ENCODE results near the gene SOX30.

Gene SOX30

GRCh38 chr5:157607371-157608161 is 44.7 kb downstream of the SOX30 start:
- DNase-seq (ENCODE audit: low read depth in 2 of 2): peak; percentile 52 to 60

GRCh38 chr5:157606046-157606445 is 46.2 kb downstream of the SOX30 start:
- DNase-seq (ENCODE audit: low read depth in 2 of 2): no peak

GRCh38 chr5:157603333-157604190 is 48.7 kb downstream of the SOX30 start:
- peak; percentile 51 to 55 for DNase-seq (ENCODE audit: low read depth in 2 of 2)

GRCh38 chr5:157602505-157602904 is 49.7 kb downstream of the SOX30 start:
- DNase-seq (ENCODE audit: low read depth in 2 of 2): no peak

GRCh38 chr5:157600252-157600651 is 52.0 kb downstream of the SOX30 start:
- no peak for DNase-seq (ENCODE audit: low read depth in 2 of 2)

GRCh38 chr5:157599565-157599964 is 52.7 kb downstream of the SOX30 start:
- DNase-seq (ENCODE audit: low read depth in 2 of 2): no peak

- DNase-seq (ENCODE audit: low read depth in 2 of 2): no peak
These were observed 53.8 kb downstream of the SOX30 start for GRCh38 chr5:157598350-157598936.

- no peak for DNase-seq (ENCODE audit: low read depth in 2 of 2)
These were observed 55.0 kb downstream of the SOX30 start for GRCh38 chr5:157597277-157597676.

GRCh38 chr5:157596487-157596886 is 55.8 kb downstream of the SOX30 start:
- DNase-seq (ENCODE audit: low read depth in 2 of 2): no peak

- DNase-seq (ENCODE audit: low read depth in 2 of 2): no peak
These were observed 57.4 kb downstream of the SOX30 start for GRCh38 chr5:157594675-157595459.

- DNase-seq (ENCODE audit: low read depth in 2 of 2): no peak
These were observed 58.0 kb downstream of the SOX30 start for GRCh38 chr5:157594257-157594656.

- no peak for DNase-seq (ENCODE audit: low read depth in 2 of 2)
These were observed 59.0 kb downstream of the SOX30 start for GRCh38 chr5:157593052-157593757.

- no peak for DNase-seq (ENCODE audit: low read depth in 2 of 2)
These were observed 59.6 kb downstream of the SOX30 start for GRCh38 chr5:157592594-157592993.

GRCh38 chr5:157590478-157590877 is 61.8 kb downstream of the SOX30 start:
- no peak for DNase-seq (ENCODE audit: low read depth in 2 of 2)

GRCh38 chr5:157584628-157585027 is 67.6 kb downstream of the SOX30 start:
- DNase-seq (ENCODE audit: low read depth in 2 of 2): no peak

GRCh38 chr5:157582731-157583620 is 69.3 kb downstream of the SOX30 start:
- DNase-seq (ENCODE audit: low read depth in 2 of 2): no peak

- DNase-seq (ENCODE audit: low read depth in 2 of 2): no peak
These were observed 70.3 kb downstream of the SOX30 start for GRCh38 chr5:157581901-157582300.

GRCh38 chr5:157578079-157578780 is 74.0 kb downstream of the SOX30 start:
- DNase-seq (ENCODE audit: low read depth in 2 of 2): no peak

- DNase-seq (ENCODE audit: low read depth in 2 of 2): no peak
These were observed 75.6 kb downstream of the SOX30 start for GRCh38 chr5:157576678-157577077.

Data from stimulated activated CD4-positive, alpha-beta T cell treated with anti-CD3 and anti-CD28 coated beads, Interleukin-15, amount 100 ng/mL, for 48 hours (primary cell).